GM19438 (cell line): ENCODE data around the gene SIK1.
"Not testable (repeated sequence)": the region's sequence is repeated elsewhere in the genome, so short reads cannot be mapped to it uniquely, and the experiment has no call there.

Source experiments
- ATAC-seq: cut with Tn5 transposase; IDR thresholded peaks from one replicate; pipeline ENCODE4 v1.9.1; 2021; ENCODE audit warnings: low read depth; ENCODE audit not compliant: unreplicated experiment

The SIK1 gene

GRCh38 chr21:43426404-43427241, at the start of gene SIK1:
Gene SIK1 (minus strand): TSS chr21:43427131. CDS start chr21:43426178, 953 bp downstream.
- ATAC-seq, result not testable (repeated sequence)

GRCh38 chr21:43471597-43472242, 44.8 kb upstream of the SIK1 start:
- not testable (repeated sequence) for ATAC-seq

DNA sequence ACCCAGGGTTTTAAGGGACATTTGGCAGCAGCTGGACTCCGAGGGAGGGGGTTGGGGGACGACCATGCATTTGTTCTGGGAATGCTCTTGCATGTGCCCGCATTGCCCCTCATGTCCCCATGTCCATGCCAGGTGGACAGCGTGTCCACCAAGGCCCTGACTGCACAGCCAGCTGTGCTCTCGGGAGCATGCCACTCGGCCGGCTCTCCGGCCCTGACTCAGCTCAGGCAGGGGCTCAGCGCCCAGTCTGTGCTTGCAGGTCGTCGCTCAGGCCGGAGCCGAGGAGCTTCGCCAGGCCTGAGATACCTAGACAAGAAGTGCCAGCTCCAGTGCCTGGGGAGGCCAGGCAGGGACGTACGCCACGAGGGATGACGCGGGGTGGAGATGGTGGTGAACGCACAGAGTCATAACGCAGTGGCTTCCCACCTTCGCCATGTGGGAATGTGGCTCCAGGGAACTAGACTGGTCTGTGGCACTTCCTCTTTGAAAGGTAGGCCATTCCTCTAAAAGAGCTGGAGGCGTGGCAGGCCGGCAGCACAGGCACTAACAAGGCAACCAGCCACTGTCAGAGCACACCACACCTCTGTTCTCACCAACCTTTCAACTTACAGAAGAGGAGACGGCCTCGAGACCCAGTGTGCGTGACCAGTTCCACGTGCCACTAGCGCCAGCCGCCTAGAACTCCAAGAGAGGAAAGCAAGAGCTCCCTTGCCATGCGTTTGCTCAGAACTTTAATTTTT, 43.0 kb upstream of the SIK1 start:
- ATAC-seq, result not testable (repeated sequence)

- ATAC-seq, result no peak
Measured at GRCh38 chr21:43467785-43468184, 40.9 kb upstream of the SIK1 start.

- ATAC-seq, result not testable (repeated sequence)
Measured at GRCh38 chr21:43465159-43465558, 38.2 kb upstream of the SIK1 start.

GRCh38 chr21:43463498-43464261, 36.7 kb upstream of the SIK1 start:
- ATAC-seq, result not testable (repeated sequence)

DNA sequence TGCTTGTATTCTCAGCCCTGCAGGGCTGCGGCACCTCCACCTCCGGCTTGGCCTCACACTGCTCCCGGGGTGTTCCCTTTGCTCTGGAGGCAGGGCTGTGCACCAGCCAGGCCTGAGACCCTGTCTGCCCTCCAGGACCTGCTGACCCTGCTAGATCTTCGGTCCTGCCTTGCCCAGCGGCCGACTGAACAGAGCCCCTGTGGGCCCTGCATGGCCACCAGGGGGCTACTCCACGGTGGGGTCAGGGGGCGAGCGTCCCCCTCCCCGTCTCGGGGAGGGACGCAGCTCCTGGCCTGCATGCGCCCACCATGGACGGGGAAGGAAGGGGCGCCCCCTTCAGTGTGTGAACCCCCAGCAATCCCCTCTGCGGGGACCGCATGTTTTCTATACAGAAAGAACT, 36.0 kb upstream of the SIK1 start:
- not testable (repeated sequence) for ATAC-seq

- not testable (repeated sequence) for ATAC-seq
Measured at GRCh38 chr21:43460475-43460874, 33.5 kb upstream of the SIK1 start.

- not testable (repeated sequence) for ATAC-seq
Measured at GRCh38 chr21:43458995-43459394, 32.1 kb upstream of the SIK1 start.

- ATAC-seq, result not testable (repeated sequence)
Measured at GRCh38 chr21:43456616-43457314, 29.8 kb upstream of the SIK1 start.

DNA sequence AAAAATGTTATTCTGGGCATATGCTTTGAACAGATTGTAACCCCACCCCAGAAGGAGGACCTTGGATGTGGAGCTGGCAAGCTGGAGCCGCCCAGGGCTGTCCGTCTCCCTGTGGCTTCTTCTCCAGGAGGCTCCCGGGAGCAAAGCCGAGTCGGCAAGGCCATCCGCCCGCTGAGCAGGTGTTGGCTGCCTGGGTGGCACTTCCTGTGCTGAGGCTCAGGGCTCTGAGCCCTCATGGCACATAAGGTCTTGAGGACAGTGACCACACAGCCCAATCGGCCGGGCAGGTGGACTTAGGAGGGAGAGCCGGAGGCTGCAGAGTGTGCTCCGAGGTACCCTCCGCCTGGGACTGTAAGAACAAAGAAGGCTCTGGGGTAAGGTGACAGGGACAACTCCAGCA, 28.8 kb upstream of the SIK1 start:
- not testable (repeated sequence) for ATAC-seq

GRCh38 chr21:43454176-43454575, 27.2 kb upstream of the SIK1 start:
- ATAC-seq, result not testable (repeated sequence)

DNA sequence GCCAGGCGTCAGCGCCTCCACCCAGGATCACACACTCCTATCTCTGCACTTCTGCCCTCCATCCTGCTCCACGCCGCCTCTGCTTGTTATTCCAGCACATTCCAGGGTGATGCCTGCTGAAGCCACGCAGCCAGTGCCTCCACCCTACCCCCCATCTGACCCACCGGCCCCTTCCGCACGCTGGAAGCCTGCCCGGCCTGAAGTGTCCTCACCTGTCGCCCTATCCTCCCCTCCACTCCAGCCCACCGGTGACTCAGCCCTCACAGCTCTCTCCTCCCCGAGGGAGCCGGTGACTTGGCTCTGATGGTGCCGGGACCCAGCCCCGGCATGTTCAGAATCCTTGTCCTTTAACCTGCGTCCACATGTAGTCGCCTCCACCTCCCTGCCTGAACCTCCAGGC, 24.9 kb upstream of the SIK1 start:
- not testable (repeated sequence) for ATAC-seq

DNA sequence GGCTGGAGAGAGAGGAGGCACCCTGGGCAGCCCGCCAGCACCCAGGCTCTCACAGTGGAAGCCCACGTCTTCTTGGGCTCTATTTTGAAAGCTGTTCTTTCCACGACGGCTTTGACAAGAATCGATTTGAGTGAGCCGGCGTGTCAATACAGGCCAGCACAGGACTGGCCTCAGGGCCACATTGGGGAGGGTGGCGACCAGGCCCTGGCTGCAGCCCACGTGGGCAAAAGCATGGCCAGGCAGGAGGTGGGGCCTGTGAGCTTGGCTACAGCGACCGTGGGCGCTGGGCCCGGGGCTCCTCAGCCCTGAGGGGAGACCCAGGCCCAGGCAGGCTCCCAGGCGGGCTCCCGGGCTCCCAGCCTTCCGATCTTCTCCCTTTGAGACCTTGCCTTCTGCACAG, 23.4 kb upstream of the SIK1 start:
- ATAC-seq, result not testable (repeated sequence)

- ATAC-seq, result not testable (repeated sequence)
Measured at GRCh38 chr21:43447353-43447977, 20.5 kb upstream of the SIK1 start.

GRCh38 chr21:43446277-43446932, 19.5 kb upstream of the SIK1 start:
- ATAC-seq, result not testable (repeated sequence)

DNA sequence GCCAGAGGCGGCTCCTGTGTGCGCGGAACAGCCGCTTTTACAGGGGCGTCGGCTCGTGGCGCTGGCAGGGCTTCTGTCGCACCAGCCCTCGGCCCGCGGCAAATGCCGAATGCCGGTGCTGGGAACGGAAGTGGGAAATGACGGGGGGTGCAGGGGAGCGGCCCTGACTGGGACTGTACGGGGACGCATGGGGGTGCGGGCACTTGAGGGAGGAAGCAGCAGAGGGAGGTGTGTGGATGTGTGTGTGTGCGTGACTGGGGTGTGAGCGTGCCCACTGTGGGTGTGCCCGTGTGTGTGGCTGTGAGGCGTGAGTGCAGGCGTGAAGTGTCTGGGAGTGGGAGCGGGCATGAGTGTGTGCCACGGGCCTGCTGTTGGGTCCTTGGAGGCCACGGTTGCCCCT, 17.6 kb upstream of the SIK1 start:
- not testable (repeated sequence) for ATAC-seq

DNA sequence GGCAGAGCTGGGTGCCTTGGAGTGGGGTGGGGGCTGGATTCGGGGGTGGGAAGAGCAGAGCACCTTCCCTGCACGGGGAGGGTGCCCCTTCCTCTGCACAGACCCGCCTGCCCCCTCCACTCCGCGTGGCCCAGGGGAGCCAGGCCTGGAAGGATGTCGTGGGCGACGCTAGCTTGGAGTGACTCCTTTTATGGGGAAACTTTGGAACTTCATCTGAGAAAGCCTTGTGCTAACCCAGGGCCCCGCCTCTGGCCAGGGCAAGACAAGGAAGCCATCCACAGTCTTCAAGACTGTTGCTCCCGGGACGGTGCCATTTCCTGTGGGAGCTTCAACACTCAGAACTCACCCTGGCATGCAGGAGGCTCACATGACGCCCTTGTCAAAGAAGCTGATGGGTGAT, 15.6 kb upstream of the SIK1 start:
- not testable (repeated sequence) for ATAC-seq
